ENCODE measurements around the gene SDHB.

Gene SDHB

GRCh38 chr1:17012775-17013490 is 40.9 kb downstream of the SDHB start:
- DNase-seq (ENCODE audit: low read depth, low spot score), result peak; percentile 31

GRCh38 chr1:17011439-17012307 is 42.2 kb downstream of the SDHB start, which contains the start of gene ATP13A2:
TSS of gene ATP13A2 (minus strand) at chr1:17011928. CDS start at chr1:17011738, 190 bp downstream.
- DNase-seq (ENCODE audit: low read depth, low spot score), result no peak

GRCh38 chr1:17011092-17011438 is 42.8 kb downstream of the SDHB start:
- DNase-seq (ENCODE audit: low read depth, low spot score), result no peak

DNA sequence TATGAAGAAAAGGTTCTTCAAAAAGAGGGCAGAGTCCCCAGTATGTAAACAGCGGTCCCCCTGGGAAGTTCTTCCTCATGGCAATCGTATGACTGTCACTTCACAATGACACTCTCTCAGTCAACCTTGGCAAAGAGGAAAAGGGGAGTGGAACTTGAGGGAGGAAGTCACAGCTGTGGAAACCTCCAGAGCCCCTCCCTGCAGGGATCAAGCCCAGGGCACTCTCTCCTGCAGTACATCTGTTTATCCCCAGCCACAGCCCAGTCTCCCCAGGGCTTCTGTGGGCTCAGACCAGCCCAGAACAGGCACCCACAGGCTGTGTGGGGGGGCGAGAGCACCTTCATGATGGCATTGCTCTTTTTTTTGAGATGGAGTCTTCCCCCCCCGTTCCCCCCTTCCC is 44.1 kb downstream of the SDHB start:
- DNase-seq (ENCODE audit: low read depth, low spot score), result no peak

GRCh38 chr1:17008208-17008855 is 45.5 kb downstream of the SDHB start:
- no peak for DNase-seq (ENCODE audit: low read depth, low spot score)

- DNase-seq (ENCODE audit: low read depth, low spot score), result no peak
These were observed 46.7 kb downstream of the SDHB start for GRCh38 chr1:17007121-17007520.

DNA sequence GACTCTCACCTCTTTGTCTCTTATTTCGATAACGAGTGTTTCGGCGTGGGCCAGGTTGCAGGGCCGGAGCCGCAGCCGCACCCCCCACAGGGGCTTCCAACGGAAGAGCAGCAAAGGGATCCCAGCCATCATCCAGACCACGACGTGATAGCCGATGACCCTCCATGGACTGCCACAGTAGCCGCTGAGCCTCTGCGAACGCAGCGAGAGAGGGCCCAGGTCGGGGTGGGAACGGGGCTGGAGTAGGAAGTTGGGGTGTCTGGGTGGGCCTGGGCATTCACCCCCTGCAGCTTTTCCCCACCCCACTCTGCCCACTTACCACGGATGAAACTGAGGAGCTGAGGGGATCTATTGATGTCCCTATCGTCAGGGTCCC is 48.5 kb downstream of the SDHB start:
- no peak for DNase-seq (ENCODE audit: low read depth, low spot score)

GRCh38 chr1:17004466-17005364 is 49.1 kb downstream of the SDHB start:
- no peak for DNase-seq (ENCODE audit: low read depth, low spot score)

GRCh38 chr1:17002524-17002902 is 51.3 kb downstream of the SDHB start:
- DNase-seq (ENCODE audit: low read depth, low spot score), result no peak

DNA sequence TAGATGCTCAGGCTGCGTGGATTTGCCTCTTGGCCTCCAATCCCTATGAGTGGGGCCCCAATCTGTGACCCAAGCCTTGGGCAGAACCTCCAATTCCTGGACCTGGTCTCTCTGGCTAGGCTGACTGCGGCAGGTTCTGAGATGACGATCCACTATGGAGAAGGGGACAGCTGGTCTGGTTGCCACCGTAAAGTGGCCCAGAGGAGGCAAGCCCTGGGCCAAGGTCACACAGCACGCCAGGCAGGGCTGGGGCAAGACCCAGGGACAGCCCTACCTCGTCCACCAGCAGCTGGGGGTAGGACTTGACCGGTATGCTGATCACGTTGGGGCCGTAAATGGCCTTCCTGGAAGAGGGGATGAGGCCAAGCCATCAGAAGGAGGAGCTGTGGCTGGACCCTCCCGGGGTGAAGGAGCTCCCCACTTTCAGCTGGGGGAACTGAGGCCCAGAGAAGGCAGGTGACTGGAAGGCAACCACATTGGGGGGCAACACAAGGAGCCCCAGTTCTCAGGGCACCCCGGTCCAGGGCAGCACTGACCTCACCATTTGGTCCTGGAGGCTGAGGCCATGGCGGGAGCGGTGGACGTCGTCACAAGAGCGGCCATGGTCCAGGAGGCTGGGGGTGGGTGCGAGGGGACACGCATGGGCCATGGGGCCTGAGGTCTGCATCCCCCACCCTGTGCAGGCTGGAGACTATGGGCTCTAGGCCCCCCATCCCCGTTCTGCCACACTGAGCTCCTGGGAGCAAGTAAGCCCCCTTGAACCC is 51.9 kb downstream of the SDHB start:
- no peak for DNase-seq (ENCODE audit: low read depth, low spot score)

DNA sequence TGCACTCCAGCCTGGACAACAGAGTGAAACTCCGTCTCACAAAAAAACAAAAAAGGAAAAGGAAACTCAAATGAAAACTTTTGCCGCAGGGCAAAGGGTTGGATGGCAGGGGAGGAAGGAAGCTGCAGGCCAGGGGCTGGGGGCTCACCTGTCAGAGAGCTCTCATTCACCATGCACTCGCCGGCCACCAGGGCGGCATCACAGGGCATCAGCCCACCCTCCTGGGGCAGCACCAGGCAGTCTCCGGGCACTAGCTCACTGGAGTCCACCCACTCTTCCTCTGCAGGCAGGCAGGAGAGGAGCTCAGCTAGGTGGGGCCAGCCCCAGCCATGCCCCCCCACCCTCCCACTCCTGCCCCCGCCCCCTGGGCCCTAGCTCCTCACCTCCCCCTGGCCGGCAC is 54.0 kb downstream of the SDHB start:
- DNase-seq (ENCODE audit: low read depth, low spot score), result no peak

- no peak for DNase-seq (ENCODE audit: low read depth, low spot score)
These were observed 55.2 kb downstream of the SDHB start for GRCh38 chr1:16998589-16998988.

GRCh38 chr1:16996845-16997244 is 57.0 kb downstream of the SDHB start:
- no peak for DNase-seq (ENCODE audit: low read depth, low spot score)

DNA sequence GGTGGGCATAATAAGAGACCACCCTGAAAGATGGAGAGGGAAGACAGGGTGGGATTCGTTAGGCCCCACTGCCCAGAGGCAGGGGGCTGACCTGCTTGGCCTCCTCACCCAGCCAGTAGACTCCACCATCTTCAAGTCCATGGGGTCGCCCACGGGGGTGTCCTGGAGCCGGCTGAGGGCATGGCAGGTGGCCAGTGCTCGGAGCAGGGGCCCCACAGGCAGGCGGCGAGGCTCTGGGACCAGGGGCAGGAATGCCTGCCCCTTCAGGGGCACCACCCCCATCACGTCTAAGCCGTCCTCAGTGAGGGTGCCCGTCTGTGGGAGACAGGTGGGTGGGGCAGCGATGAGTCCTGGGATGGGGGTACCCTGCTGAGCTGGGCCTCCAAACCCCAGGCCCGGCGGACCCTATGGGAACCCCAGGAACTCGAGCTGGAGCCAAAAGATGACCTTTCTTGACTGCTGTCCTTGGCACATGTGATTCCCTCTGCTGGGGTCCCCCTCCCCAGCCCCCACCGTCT is 60.3 kb downstream of the SDHB start:
- no peak for DNase-seq (ENCODE audit: low read depth, low spot score)

DNA sequence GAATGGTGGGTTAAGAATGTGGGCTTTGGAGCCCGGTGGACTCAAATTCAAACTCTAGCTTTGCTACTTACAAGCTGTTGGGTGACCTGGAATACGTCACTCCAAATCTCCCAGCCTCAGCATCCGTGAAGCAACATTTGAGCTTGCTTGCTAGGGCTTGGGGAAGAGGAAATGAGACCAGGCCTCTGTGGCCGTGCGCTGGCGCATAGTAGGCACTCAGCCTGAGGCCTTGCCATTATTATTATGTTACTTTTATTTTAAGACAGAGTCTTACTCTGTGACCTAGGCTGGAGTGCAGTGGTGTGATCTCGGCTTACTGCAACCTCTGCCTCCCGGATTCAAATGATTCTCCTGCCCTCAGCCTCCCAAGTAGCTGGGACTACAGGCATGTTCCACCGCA is 61.2 kb downstream of the SDHB start:
- no peak for DNase-seq (ENCODE audit: low read depth, low spot score)

DNA sequence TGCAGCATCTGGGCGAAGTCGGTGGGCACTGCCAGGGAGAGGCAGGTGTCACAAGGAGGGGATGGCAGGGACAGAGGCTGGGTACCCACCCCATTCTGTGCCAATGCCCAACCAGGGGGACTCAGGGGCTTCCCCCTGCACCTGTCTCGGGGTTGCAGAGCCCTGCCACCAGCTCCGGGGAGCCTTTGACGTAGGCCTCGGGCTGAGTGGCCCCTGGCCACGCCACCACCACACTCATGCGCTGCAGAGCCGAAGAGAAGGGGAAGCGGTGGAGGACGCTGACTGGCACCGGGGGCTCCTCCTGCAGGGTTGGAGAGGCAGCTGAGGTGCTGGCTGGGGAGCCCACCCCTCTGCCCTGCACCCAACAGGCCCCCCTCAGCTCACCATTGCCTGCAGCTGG is 61.7 kb downstream of the SDHB start:
- no peak for DNase-seq (ENCODE audit: low read depth, low spot score)

- DNase-seq (ENCODE audit: low read depth, low spot score), result no peak
These were observed 62.3 kb downstream of the SDHB start for GRCh38 chr1:16991571-16991970.

DNA sequence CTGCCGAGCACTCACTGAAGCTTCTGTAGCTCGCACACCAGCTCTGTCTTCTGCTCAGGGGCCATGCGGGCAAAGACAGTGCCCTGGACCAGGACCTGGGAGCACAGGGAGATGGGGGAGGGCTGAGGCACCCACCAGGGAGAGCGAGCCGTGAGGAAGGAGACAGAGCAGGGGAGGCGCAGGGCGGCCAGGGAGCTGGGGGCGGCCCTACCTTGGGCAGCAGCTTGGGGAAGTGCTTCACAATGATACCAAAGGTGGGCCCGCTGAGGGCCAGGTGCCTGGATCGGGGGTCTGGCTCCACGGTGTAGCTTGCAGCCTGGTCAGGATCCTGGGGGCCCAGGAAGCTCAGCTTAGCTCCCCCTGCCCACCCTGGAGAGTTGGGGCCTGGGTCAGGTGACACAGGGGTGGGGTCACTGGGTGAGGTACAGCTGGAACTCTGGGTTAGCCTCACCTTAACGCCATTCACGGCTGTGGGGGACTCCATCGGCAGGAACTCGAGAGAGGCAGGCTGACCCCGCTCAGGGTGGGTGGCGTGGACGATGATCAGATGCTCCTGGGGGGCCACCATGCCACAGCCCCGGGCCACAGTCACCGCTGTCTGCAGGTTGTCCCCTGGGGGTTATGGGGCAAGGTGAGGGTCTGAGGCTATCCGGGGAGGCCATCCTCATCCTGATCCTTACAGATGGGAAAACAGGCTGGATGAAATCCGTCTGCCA is 64.0 kb downstream of the SDHB start:
- no peak for DNase-seq (ENCODE audit: low read depth, low spot score)

DNA sequence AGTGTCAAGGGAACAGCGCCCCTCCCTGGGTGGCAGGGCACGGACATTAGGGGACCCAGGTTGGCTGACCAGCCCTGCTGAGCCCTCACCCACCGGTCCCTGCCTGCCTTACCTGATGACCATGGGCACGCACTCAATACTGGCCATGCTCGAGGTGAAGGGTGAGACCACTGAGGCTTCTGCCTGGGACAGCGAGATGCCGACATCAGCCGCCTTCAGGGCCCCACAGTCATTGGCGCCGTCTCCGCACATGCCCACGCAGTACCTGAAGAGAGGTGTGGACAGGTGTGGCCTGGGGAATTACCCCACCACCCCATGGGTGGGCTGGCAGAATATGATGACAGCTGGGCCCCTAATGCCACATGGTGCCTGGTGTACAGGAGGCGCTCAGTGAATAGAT is 65.6 kb downstream of the SDHB start:
- DNase-seq (ENCODE audit: low read depth, low spot score), result no peak

- no peak for DNase-seq (ENCODE audit: low read depth, low spot score)
These were observed 66.9 kb downstream of the SDHB start for GRCh38 chr1:16986962-16987361.

All from brain pericyte (primary cell).